Stimulated activated CD4-positive, alpha-beta T cell treated with anti-CD3 and anti-CD28 coated beads, Interleukin-4, amount 100 ng/mL, for 1 hour (primary cell): ENCODE data around the gene PRKAG2.

ENCODE experiments used
- DNase-seq: peaks from one replicate; pipeline ENCODE4 v3.0.0-alpha.2; 2020

The PRKAG2 gene

DNA sequence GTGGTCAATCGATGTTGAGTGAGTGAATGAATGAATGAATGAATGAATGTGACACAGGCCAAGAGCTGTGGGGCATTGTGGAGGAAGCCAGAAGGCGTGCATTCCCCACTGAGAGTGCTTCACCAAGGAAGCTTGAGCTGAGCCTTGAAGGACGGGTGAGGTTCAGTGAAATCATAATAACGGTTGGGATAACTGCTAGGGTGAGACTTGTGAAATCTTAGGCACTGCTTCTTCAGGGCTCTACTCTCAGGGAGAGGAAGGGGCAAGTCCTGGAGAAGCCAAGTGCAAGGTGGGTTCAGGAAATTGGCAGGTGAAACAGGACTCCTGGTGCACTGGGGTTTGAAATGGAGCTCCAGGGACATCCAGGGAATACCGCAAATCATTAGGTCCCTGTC, 23.7 kb upstream of the PRKAG2 start:
- DNase-seq, result no peak

DNA sequence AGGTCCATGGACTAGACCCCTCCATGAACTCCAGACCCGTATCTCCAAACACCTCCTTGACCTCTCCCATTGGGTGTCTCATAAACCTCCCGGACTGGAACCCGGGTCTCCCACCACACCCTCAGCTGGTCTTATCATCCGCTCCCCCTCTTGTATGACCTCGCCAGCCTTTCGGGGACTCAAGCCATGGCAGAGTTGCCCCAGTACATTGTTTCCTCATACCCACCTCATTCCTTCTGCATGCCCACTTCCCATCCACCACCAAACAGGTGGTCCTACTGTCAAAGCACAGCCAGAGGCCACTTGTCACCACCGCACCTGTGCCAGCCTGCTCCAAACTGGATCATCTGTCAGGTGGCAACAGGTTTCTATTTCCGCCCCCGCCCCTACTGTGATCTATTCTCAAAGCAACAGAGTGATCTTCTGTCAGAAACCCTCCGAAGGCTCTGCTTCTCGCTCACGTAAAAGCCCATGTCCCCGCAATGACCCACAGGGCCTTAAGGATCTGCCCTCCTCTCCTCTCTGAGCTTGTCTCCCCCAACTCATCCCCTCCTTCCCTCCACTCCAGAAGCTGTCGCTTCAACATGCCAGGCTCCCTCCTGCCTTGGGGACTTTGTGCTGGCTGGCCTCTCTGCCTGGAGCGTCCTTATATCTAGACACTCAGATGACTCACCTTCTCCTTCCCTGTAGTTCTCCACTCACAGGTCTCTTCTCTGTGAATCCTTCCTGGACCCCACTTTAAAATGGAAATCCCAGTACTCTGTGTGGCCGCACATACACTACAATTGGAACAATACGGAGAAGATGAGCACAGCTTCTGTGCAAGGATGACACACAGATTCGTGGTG, 22.8 kb upstream of the PRKAG2 start:
- no peak for DNase-seq

DNA sequence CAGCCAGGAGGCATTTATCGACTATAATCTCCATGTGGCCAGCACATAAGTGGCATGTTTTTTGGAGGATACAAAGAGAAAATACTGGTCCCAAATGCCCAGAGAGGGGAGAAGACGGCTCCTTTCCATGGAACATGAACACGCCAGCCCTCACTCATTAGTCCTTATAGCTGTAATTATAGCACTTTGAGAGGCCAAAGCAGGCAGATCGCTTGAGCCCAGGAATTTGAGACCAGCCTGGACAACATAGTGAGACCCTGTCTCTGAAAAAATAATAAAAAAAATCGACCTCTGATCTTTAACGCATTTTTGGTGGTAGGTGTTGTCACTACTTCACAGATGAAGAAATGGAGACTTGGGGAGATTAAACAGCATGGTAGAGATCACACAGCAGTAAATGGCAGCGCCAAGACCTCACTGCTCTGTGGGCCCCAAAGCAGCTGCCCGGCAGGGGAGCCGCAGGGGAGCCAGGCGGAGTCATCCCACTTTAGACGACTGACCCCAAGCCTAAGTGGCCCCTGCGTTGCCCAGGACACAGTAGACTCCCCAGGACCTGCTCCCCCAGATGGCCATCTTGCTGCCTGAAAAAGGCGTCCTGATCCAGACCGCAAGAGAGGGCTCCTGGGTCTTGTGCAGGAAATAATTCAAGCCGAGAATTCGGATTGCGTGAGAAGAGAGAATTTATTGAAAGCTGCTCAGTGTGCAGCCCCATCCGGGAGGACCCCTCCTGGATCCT, 21.2 kb upstream of the PRKAG2 start:
- no peak for DNase-seq

DNA sequence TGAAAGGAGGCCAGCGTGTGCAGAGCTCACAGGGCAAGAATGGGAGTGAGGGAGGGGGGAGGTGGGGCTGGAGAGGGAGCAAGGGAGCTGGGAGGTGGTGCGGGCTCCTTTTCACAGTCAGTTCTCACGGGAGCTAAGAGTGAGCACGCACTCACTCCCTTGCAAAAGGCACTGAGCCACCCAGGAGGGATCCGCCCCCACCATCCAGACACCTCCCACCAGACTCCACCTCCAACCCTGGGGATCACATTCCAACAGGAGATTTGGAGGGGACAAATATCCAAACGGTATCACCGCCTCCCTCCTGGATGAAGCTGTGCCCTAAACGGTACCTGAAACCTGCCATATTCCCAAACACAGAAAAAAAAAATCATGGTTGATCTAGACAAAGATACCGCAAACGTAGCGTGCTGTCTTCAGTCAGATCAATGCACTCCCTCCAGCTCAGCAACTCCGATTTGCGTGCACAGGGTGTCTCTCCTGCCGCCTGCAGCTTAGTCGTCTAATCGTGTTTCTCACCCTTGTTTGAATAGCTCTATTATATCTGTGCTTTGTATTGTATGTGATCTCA, 20.3 kb upstream of the PRKAG2 start:
- no peak for DNase-seq

- no peak for DNase-seq
These were observed 19.6 kb upstream of the PRKAG2 start for GRCh38 chr7:151896486-151896885.

DNA sequence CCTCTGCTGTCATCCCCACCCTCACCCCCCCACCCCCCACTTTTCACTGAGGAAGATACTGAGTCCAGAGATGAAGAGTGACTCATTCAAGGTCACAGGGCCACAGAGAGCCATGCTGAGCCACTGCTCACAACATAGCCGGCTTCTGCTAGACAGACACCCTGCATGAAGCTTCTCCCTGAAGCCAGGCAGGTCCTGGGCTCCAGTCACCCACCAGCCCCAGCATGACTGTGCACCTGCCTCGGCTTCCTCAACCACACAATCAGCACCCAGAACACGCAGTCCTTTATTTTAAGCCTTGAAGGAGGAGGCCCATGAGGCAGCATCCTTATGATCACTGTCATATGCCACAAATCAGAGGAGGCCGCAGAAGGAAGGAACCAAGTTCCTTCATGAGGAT, 19.2 kb upstream of the PRKAG2 start:
- DNase-seq, result no peak

- no peak for DNase-seq
These were observed 18.7 kb upstream of the PRKAG2 start for GRCh38 chr7:151895631-151896031.

GRCh38 chr7:151895008-151895630, 18.2 kb upstream of the PRKAG2 start:
- no peak for DNase-seq

- DNase-seq, result no peak
These were observed 17.4 kb upstream of the PRKAG2 start for GRCh38 chr7:151894111-151895007.

DNA sequence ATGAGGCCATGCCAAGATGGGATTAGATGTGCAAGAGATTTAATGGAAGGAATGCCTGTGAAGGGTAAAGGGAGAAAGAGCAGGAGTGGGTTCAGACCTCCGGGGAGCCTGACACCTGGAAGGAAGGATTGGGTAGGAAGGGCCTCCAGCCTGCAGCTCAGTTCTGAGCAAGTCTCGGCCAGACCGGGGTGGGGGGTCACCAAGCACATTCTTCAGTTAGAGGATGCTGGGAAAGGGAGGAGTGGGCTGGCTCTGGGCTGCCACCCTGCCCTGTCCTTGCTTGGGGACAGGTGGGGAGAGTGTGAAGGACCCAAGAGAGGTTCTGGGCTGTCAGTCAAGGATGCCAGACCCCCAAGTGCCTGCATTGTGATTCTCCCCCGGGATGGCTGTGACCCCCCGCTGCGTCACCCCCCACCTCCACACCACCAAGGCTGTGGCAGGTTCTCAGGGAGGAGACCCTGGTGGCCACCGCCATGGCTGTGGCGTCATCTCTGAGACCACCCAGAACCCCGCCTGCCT, 16.5 kb upstream of the PRKAG2 start:
- DNase-seq, result no peak

DNA sequence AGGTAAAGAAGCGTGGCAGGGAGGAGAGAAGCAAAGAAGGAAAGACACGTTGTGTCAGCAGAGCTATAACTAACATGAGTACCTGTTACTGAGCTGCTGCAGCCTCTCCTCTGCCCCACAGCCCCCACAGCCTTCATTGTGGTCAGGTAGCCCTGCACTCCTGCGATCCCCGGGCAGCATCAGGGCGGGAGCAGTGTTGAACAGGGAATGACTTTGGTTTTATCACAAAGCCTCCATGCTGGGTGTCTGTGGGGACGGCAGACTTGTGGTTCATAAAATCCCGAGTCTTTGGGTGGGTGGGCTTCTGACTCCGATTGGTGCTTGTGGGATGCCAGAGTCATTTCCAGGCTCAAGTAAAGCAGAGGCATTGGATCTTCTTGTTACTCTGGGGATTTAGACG, 14.8 kb upstream of the PRKAG2 start:
- DNase-seq, result no peak

GRCh38 chr7:151891182-151891581, 14.3 kb upstream of the PRKAG2 start:
- no peak for DNase-seq

GRCh38 chr7:151890355-151891004, 13.6 kb upstream of the PRKAG2 start:
- DNase-seq, result no peak

- DNase-seq, result no peak
These were observed 12.8 kb upstream of the PRKAG2 start for GRCh38 chr7:151889406-151890354.

DNA sequence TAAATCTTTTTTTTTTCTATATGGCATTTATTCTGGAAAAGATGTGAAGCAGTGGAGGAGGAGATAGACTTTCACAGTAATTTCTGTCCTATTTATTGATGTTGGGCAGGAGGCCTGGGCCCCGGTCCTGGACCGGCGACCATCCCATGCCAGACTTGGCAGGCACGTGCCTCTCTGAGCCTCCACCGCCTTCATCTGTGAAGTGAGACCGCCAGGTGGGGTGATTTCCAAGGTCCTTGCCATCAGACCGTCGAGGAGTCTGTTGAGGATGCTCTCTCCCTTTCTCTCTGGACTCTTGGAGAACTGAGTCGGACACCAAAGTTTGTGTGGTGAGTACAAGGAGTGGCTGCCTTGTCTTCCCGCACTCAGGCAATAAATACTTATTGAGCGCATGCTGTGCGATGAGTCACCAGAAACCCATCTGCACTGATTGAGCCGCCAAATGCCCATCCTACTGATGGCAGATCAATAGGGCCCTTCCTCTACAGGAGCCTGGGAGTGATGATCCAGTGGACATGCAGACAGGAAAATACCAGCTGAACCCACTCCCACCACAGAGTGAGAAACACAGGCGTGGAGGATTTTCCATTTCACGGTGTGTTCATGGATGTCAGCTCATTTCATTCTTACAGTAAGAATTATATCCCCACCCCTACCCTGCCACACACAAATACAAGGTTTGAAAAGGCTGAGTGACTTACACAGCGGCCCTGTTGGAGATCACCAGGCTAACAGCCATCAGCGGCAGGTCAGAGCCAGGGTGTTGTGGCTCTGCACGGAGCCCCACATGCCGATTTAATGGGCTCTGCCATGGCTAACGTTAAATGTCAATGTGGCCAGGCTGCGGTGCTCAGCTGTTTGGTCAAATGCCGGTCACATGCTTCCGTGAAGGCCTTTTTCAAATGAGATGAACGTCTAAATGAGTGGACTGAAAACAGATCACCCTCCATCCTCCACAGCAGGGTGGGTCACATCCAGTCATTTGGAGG, 11.5 kb upstream of the PRKAG2 start:
- no peak for DNase-seq

GRCh38 chr7:151886783-151887182, 9.9 kb upstream of the PRKAG2 start:
- no peak for DNase-seq

DNA sequence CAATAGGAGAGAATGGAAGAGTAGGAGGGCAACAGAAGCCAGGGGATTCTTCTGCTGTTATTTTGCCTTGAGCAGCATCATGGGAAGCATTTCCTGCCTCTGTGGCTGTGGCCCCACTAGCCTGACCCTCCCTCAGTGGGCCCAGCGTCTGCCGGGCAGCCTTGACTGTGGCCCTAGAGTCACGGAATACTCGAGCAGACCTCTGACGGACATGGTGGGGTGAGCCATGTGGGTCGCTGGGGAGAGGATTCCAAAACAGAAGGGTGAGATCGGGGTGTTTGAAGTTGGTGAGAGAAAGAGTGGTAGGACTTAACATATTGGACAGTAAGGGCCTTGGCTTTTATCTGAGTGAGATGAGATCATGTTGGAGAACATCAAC, 8.3 kb upstream of the PRKAG2 start:
- DNase-seq, result no peak

DNA sequence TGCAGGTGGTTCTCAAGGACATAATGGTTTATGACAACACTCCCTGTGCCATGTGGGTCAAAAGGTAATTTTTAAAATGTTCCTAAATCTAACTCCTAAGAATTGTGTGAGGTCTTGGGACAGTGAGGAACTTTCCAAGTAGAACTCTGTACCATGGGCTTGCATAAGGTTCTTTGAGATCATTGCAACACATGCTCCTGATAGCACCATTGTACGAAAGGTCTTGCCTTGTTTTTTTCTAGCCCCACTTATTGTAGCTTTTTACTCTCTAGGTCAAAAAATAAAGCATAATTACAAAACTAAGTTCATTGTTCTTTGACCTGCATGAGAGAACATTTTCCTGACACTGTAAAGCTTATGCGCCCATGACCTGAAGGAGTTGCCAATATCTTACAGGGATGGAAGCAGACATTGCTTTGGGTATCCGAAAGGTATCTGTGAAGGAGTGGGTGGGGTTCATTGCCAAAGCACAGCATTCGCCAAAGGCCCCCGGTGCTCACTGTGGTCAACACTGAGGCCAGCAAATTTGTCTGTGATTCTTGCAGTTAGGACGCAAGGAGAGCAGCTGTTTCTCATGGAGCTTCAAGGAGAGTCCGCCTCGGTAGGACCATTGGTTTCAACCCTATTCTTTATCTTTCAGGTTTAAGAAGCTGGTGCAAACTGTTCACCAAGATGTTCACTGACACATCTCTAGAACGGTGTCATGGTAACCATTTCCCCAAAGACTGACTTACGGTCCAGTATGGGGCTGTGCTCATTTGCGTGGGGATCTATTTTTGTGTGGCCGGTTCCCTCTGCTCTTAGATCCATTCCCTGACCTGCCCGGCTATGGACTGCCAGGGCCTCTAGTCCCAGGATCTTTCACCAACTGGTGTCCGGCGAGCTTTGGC, 7.6 kb upstream of the PRKAG2 start:
- DNase-seq, result no peak
